Right atrium auricular region (tissue), 2 donors: ENCODE results near the gene MAGI2. TPM values are rescaled to one million over a fixed set of nuclear protein-coding genes. Genes with fewer than 3 reads are reported as not detected.

Experiments used
- DNase-seq: peaks from one replicate; pipeline ENCODE4 v3.0.0-alpha.2; 2019; ENCODE audit warnings: low spot score
- H3K27ac ChIP-seq, 2 donors: fragments of 200-600 bp; sonication (generic); 1 replicate in 1 of 2; 2 replicates in 1 of 2; pipeline ENCODE4 v1.5.1; 2016 to 2019
- H3K27me3 ChIP-seq, 2 donors: fragments of 200-600 bp; sonication (generic); one replicate each; pipeline versions ENCODE4 v1.5.1 to v1.6.0; 2017 to 2019
- H3K36me3 ChIP-seq: fragments of 200-600 bp; sonication (generic); one replicate; pipeline ENCODE4 v1.5.1; 2016
- H3K4me1 ChIP-seq, 2 donors: fragments of 200-600 bp; sonication (generic); one replicate each; pipeline versions ENCODE4 v1.5.1 to v1.6.0; 2017 to 2019
- H3K4me3 ChIP-seq, 2 donors: fragments of 200-600 bp; sonication (generic); 1 replicate in 1 of 2; 2 replicates in 1 of 2; pipeline ENCODE4 v1.5.1; 2017 to 2019; ENCODE audit warnings: mild to moderate bottlenecking in 1 of 2, moderate library complexity in 1 of 2
- H3K9me3 ChIP-seq, 2 donors: fragments of 200-600 bp; sonication (generic); one replicate each; pipeline ENCODE4 v1.5.1; 2019
- CTCF ChIP-seq, 2 donors: fragments of 200-600 bp; sonication (generic); IDR thresholded peaks; one replicate each; pipeline ENCODE4 v1.5.1; 2019; ENCODE audit warnings: antibody characterized with exemption in 2 of 2
- total RNA-seq, 2 donors: library from RNA; depleted of rRNA; stranded (reverse); fragments of >200 nt; gene quantifications; one replicate each; pipeline ENCODE4 v1.1.0, GENCODE V29; 2016

MAGI2 gene
- total RNA-seq, 2 donors from 2014 or later, result 5.9 to 6.0 TPM

GRCh38 chr7:79425665-79426064, 27.8 kb downstream of the MAGI2 start:
- Histone ChIP-seq H3K27ac (no peak overlapping the region), H3K4me3 (no peak overlapping the region), H3K4me1 (no peaks in the 10 kb centered on the region), H3K9me3 (no peaks in the 10 kb centered on the region), H3K36me3 (no peaks in the 10 kb centered on the region), H3K27me3 (no peaks in the 10 kb centered on the region)
- no peak for TF ChIP-seq CTCF (IDR thresholded peaks at IDR 0.05)
- no peak for DNase-seq

- H3K27me3 ChIP-seq, result no peaks in the 10 kb centered on the region
- TF ChIP-seq CTCF (IDR thresholded peaks at IDR 0.05), result no peak
- DNase-seq, result no peak
Measured at GRCh38 chr7:79421751-79422150, 31.7 kb downstream of the MAGI2 start.

GRCh38 chr7:79420464-79420863, 33.0 kb downstream of the MAGI2 start:
- Histone ChIP-seq H3K36me3 (no peaks in the 10 kb centered on the region), H3K9me3 (no peaks in the 10 kb centered on the region), H3K27ac (no peak overlapping the region), H3K4me1 (peaks cover 0 to 7% of the 10 kb centered on the region in 2 donors), H3K4me3 (no peak overlapping the region), H3K27me3 (no peaks in the 10 kb centered on the region)
- DNase-seq, result no peak
- no peak for TF ChIP-seq CTCF (IDR thresholded peaks at IDR 0.05)

More at GRCh38 chr7:79421751-79422150, 31.7 kb downstream of the MAGI2 start:
- Histone ChIP-seq H3K4me1 (peaks cover 0 to 7% of the 10 kb centered on the region in 2 donors), H3K9me3 (no peaks in the 10 kb centered on the region), H3K27ac (no peak overlapping the region), H3K36me3 (no peaks in the 10 kb centered on the region), H3K4me3 (no peak overlapping the region)

GRCh38 chr7:79414910-79415309, 38.6 kb downstream of the MAGI2 start:
- Histone ChIP-seq H3K4me1 (peaks cover 0 to 1% of the 10 kb centered on the region in 2 donors), H3K9me3 (no peaks in the 10 kb centered on the region), H3K27ac (no peak overlapping the region), H3K4me3 (no peak overlapping the region), H3K27me3 (no peaks in the 10 kb centered on the region), H3K36me3 (no peaks in the 10 kb centered on the region)
- DNase-seq, result no peak
- TF ChIP-seq CTCF (IDR thresholded peaks at IDR 0.05), result no peak

- DNase-seq, result no peak
- TF ChIP-seq CTCF (IDR thresholded peaks at IDR 0.05), result no peak
- no peaks in the 10 kb centered on the region for H3K9me3 ChIP-seq
- H3K4me3 ChIP-seq, result no peak overlapping the region
- H3K27ac ChIP-seq, result no peak overlapping the region
- H3K4me1 ChIP-seq, result no peaks in the 10 kb centered on the region
- H3K27me3 ChIP-seq, result no peaks in the 10 kb centered on the region
- no peaks in the 10 kb centered on the region for H3K36me3 ChIP-seq
Measured at GRCh38 chr7:79412915-79413314, 40.6 kb downstream of the MAGI2 start.

- no peak overlapping the region for H3K27ac ChIP-seq
- no peaks in the 10 kb centered on the region for H3K9me3 ChIP-seq
- no peak for DNase-seq
- TF ChIP-seq CTCF (IDR thresholded peaks at IDR 0.05), result no peak
- no peak overlapping the region for H3K4me3 ChIP-seq
- no peaks in the 10 kb centered on the region for H3K27me3 ChIP-seq
- no peaks in the 10 kb centered on the region for H3K4me1 ChIP-seq
- no peaks in the 10 kb centered on the region for H3K36me3 ChIP-seq
Measured at GRCh38 chr7:79412438-79412837, 41.0 kb downstream of the MAGI2 start.
